HG03175 (cell line): ENCODE results near the gene USP6.
"Not testable (repeated sequence)": the region's sequence is repeated elsewhere in the genome, so short reads cannot be mapped to it uniquely, and the experiment has no call there.

Source experiments
- ATAC-seq: cut with Tn5 transposase; IDR thresholded peaks from one replicate; pipeline ENCODE4 v1.9.1; 2021; ENCODE audit warnings: mild to moderate bottlenecking, moderate library complexity; ENCODE audit not compliant: unreplicated experiment

Gene USP6

DNA sequence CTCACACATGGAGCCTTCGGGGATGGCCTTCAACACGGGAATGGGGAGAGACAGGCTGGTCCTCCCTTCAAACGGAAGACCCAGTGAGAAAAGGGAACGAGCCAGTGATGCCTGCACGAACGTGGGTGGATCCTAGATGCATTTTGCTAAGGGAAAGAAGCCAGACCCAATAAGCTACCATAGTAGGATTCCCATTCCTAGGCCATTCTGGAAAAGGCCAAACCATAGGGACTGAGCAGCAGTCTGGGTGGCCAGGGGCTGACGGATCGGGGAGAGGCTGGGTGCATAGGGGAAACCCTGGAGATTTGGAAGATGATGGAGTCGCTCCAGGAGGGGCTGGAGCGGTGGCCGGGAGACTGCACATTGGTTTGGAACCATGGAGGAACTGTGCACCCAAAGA is 18.7 kb downstream of the USP6 start:
- not testable (repeated sequence) for ATAC-seq

DNA sequence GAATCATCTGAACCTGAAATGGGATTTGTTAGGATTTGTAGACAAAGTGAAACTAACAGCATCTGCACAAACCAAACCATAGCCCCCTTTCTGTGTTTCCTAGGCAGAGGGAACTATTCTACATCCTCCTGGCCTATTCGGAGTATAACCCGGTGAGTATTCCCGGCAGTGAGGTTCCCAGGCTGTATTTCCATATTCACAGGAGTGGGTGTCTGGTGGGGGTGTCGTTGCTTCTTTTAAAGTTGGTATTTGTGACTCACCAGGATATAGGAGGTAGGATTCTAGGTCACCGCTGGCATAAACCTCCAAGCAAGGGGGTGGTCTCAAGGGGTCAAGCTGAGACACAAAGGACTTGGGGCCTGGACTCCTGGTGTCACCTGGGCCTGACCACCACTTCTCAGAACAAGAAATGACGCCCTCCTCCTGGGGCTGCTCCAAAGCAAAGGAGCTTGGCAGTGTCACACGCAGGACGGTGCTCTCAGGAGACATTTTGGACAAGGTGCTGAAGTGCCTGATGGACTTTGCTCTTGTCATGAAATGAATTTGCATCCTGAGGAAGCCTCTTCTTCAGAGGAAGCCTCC is 19.4 kb downstream of the USP6 start:
- not testable (repeated sequence) for ATAC-seq

DNA sequence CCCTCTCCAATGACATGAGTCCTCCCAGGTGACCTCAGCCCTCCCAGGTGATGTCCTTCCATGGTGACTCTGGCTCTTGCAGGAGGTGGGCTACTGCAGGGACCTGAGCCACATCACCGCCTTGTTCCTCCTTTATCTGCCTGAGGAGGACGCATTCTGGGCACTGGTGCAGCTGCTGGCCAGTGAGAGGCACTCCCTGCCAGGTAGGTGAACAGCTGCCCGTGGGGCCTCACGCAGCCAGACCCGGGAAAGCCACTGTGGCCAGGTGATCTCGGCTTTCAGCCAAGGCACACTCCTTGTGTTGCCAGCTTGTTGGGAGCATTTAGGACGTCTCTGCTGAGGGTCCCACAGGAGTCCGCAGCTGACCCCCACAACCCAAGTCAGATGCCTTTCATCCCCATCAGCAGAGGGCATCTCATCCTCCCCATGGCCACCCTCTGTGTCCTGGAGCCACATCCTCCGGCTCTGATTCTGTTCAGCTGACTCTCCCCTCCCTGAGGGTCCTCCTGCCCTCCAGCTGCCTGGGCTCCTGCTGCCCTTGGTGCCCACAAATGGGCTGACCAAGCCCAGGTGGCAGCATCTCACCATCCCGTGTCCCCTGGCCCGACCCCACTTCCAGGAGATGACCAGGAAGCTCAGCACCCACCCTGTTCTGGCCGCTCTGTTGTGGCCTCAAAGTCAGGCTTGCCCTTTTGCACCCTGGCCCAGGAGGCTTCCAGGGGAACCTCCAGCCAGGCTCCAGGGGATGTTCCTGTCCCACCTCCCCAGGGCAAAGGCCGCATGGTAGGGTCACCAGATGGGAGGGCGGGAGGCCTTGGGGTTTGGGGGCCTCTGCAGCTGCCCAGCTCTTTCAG is 20.1 kb downstream of the USP6 start:
- no peak for ATAC-seq

DNA sequence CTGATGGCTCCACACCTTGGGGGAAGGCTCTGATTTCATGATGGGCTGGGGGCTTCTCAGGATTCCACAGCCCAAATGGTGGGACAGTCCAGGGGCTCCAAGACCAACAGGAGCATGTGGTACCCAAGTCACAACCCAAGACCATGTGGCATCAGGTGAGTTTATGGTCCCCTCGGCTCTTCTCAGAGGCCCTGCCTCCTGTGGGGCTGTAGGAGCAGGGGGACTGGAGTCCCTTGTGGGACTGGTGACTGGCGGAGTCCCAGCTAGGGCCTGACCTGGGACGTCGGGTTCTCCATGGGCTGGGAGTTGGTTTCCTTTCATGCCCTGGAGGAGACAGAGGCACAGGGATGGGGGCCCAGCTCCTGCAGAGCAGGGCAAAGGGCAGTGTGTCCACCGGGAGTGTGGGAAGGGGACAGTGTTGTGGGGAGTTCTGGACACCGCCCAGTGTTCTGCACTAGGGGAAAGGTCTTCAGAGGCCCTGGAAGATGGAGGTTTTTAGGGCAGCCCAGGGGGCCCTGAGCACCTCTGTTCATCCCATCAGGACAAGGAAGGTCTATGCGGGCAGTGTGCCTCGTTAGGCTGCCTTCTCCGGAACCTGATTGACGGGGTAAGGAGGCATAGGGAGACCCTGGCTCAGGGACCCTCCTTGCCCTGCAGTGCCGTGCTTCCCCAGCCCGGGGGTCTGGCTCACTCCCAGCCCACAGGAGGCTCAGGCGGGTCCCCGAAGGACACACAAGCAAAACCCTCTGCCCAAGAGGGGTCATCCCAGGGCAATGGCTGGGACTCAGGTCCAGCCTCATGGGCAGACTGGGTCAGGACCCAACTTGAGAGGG is 21.0 kb downstream of the USP6 start:
- ATAC-seq, result not testable (repeated sequence)

DNA sequence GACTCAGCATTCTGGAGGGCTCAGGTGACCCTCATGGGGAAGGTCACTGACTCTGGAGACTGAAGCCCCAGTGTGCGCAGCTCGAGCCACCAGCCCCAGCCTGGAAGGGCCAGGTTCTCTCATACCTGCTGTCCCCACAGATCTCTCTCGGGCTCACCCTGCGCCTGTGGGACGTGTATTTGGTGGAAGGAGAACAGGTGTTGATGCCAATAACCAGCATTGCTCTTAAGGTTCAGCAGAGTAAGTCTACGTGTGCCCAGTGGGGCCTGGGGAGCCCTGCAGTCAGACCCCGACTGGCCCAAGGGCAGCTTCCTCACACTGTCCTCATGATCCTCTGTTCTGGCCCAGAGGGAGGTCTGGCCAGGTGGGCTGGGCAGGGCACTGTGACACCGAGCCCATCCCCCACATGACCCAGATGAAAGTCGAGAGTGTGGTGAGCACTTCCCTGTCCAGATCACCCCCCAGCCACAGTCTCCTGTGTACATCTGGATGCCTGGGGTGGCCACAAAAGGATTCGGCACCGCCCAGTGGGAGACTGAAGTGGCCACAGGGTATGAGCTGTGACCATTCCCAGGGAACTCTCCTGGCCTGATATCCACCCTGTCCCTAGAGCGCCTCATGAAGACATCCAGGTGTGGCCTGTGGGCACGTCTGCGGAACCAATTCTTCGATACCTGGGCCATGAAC is 21.8 kb downstream of the USP6 start:
- not testable (repeated sequence) for ATAC-seq

DNA sequence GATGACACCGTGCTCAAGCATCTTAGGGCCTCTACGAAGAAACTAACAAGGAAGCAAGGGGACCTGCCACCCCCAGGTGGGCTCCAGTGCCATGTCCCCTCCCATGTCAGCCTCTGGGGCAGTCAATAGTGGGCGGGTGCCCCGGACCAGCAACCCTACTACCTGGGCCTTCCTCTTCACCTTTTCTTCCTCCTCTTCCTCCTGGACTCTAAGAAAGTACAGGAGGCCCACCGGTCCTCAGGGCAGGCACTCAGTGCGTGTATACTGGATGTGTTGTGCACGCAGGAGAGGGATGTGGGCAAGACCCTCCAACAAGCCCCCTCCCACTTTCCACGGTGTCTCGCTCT is 22.3 kb downstream of the USP6 start:
- ATAC-seq, result not testable (repeated sequence)

DNA sequence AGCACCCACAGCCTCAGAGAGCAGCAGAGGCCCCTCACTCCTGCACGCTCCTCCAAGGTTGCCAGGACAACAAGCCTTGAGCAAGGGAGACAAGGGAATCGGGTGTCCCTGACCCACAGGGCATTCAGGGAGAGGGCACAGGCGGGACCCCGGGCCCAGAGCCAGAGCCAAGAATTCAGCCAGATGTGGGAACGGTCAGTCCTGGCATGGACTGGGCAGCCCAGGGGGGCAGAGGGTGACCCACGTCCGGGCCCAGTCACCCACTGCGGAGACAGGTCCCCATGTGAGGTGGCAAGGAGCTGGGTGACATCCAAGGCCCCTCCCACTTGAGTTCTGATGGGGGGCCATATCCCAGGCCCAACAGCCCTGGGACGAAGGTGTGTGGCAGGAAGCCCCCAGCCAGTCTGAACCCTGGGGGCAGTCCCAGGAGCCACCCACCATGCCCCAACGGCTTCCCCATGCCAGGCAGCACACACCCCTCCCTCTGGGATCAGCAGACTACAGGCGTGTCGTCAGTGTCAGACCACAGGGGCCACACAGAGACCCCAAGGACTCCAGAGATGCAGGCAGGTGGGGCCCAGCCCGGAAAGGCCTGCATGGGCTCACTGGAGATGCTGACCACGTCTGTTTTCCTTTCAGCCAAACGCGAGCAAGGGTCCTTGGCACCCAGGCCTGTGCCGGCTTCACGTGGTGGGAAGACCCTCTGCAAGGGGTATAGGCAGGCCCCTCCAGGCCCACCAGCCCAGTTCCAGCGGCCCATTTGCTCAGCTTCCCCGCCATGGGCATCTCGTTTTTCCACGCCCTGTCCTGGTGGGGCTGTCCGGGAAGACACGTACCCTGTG is 23.0 kb downstream of the USP6 start:
- no peak for ATAC-seq

DNA sequence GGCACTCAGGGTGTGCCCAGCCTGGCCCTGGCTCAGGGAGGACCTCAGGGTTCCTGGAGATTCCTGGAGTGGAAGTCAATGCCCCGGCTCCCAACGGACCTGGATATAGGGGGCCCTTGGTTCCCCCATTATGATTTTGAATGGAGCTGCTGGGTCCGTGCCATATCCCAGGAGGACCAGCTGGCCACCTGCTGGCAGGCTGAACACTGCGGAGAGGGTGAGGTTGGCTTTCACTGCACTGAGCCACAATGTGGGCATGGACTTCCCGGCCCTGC is 23.6 kb downstream of the USP6 start:
- no peak for ATAC-seq

DNA sequence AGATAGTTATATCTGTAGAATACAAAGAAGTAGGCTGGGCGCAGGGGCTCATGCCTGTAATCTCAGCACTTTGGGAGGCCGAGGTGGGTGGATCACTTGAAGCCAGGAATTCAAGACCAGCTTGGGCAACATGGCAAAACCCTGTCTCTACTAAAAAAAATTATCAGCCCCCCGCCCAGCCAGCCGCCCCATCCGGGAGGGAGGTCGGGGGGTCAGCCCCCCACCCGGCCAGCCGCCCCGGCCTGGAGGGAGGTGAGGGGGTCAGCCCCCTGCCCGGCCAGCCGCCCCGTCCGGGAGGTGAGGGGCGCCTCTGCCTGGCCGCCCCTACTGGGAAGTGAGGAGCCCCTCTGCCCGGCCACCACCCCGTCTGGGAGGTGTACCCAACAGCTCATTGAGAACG is 27.0 kb downstream of the USP6 start:
- ATAC-seq, result not testable (repeated sequence)

DNA sequence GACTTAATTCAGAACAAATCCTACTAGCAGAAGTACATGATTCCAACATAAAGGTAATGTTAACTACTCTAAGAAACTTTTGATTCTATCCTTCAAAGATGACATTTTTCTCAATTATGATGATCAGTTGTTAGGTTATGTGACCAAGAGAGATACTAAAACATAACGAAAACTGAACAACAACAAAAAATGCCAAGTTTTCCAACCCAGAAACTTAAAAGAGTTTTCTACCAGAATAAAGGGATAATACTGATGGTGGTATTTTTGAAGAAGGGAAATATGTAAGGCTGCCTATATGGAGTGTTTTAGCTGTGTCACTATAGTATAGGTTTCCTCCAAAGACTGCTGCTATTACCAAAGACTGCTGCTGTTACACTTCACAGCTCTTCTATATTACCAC is 30.3 kb downstream of the USP6 start:
- ATAC-seq, result not testable (repeated sequence)

DNA sequence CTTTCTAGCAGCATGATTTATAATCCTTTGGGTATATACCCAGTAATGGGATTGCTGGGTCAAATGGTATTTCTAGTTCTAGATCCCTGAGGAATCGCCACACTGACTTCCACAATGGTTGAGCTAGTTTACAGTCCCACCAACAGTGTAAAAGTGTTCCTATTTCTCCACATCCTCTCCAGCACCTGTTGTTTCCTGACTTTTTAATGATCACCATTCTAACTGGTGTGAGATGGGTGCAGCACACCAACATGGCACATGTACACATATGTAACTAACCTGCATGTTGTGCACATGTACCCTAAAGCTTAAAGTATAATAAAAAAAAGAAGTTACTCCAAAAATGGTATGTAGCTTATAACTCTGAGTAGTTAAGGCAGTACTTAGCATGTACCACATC is 44.9 kb downstream of the USP6 start:
- ATAC-seq, result not testable (repeated sequence)

DNA sequence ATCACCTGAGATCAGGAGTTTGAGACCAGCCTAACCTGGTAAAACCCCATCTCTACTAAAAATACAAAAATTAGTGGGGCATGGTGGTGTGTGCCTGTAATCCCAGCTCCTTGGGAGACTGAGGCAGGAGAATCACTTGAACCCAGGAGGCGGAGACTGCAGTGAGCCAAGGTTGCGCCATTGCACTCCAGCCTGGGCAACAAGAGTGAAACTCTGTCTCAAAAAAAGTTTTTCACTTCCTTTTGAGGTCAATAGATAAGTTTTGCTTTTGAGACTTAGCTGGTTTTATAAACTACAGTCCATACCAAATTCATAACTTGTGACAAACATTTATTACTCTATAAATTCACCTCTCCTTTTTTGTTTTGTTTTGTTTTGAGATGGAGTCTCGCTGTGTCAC is 46.0 kb downstream of the USP6 start:
- not testable (repeated sequence) for ATAC-seq

DNA sequence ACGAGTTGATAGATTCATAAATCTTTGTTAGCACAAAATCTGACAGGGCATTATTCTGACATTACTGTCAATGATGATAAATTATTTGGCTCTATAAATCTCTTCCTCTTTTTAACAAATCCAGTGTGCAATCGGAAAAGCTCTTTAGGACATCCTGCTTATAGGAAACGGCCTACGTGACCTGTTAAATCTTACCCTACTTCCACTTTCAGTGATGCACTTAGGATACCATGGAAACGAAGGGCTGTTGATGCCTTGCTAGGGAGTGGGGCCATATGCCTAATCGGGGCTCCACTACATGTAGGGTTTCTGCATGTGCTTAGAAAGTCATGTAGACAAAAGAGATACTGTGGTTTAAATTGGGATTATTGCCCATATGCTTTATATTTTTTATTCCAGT is 48.6 kb downstream of the USP6 start:
- ATAC-seq, result no peak

DNA sequence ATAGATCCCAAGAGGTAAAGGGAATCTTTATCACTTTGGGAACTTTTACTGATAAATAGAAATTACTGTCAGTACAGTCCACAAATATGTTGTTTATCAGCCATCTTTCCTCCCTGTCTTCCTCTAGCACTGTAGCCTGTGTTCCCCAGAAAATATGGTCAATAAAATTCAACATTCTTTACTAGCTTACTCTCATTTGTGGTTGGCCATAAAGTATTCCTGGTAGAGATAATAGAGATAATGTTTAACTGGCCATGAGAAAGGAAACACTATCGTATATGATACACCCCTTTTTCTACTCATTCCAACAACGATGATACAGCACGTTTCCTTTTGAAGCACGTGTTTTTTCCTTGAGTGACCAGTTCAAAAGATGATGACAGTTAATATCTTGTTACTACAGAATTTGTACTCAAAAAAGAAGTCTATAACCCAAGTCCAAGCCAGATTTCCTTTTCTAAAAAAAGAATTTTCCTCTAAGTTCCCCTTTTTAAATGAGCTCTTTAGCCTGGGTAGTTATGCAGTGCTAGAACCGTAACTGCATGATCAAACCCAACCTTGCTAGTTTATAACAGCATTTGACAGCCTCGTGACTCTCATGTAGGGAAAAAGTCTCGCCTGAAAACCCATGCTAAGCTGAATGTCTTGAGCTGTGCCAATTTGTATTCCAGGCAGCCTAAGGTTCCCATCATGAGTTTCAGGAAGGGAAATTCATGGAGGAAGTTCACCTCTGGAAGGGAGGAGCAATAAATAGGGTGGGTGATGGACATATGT is 50.1 kb downstream of the USP6 start:
- ATAC-seq, result not testable (repeated sequence)

DNA sequence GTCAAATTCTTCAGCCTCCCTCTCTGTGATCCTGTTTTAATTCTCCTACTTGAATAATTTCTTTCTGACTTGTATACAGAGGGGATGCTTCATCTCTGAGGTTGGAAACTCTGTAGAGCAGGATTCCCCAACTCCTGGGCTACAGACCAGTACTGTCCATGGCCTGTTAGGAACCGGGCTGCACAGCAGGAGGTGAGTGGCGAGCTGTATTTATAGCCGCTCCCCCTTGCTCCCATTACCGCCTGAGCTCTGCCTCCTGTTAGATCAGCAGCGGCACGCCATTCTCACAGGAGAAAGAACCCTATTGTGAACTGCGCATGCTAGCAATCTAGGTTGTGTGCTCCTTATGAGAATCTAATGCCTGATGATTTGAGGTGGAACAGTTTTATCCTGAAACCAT is 59.2 kb downstream of the USP6 start:
- not testable (repeated sequence) for ATAC-seq

DNA sequence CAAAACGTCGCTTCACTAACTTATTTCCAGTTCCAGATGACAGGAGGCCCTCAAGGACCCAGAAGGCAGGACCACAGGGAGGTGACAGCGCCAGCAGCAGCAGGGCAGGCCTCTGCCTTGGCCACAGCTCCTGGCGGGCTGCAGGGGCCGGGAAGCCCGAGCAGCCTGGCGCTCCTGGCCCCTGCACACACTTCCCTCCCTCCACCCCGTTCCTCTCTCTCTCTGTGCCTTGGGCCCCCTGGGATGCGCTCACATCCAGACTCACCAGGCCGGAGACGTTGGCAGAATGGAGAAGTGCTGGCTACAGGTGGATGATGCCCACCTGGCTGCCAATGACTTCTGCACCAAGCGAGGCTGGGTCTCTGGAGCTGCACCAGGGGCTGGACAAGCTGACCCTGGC is 63.2 kb downstream of the USP6 start:
- ATAC-seq, result no peak

DNA sequence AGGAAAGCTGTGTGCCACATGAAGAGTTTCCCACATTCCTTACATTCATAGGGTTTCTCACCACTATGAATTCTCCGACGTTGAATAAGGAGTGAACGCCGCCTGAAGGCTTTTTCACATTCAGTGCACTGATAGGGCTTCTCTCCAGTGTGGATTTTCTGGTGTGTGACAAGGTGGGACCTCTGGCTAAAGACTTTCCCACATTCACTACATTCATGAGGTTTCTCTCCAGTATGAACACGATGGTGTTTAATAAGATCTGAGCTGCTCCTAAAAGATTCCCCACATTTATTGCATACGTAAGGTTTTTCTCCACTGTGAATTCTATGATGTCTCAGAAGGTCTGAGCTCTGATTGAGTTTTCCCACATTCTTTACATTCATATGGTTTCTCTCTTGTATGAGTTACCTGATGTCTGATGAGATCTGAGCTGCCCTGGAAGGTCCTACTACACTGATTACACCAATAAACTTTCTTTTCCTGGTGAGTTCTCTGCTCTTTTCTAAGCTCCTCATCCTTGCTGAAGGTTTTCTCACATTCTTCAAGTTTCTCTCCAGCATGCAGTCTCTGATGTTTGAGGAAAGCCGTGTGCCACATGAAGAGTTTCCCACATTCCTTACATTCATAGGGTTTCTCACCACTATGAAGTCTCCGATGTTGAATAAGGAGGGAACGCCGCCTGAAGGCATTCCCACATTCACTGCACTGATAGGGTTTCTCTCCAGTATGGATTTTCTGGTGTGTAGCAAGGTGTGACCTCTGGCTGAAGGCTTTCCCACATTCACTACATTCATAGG is 65.9 kb downstream of the USP6 start:
- ATAC-seq, result no peak

DNA sequence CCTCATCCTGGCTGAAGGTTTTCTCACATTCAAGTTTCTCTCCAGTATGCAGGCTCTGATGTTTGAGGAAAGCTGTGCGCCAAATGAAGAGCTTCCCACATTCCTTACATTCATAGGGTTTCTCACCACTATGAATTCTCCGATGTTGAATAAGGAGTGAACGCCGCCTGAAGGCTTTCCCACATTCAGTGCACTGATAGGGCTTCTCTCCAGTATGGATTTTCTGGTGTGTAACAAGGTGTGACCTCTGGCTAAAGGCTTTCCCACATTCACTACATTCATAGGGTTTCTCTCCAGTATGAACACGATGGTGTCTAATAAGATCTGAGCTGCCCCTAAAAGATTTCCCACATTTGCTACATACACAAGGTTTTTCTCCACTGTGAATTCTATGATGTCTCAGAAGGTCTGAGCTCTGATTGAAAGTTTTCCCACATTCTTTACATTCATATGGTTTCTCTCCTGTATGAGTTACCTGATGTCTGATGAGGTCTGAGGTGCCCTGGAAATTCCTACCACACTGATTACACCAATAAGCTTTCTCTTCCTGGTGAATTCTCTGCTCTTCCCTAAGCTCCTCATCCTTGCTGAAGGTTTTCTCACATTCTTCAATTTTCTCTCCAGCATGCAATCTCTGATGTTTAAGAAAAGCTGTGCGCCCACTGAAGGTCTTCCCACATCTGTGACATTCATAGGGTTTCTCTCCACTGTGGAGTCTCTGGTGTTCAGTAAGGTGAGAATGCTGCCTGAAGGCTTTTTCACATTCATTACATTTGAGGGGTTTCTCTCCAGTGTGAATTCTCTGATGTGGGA is 67.0 kb downstream of the USP6 start:
- ATAC-seq, result no peak
